Measurements from ENCODE around the gene ISL1. TPM values are rescaled to one million over a fixed set of nuclear protein-coding genes. Genes with fewer than 3 reads are reported as not detected.

ISL1 gene
- total RNA-seq, 1 experiment from 2014 or later, result 0.36 TPM

DNA sequence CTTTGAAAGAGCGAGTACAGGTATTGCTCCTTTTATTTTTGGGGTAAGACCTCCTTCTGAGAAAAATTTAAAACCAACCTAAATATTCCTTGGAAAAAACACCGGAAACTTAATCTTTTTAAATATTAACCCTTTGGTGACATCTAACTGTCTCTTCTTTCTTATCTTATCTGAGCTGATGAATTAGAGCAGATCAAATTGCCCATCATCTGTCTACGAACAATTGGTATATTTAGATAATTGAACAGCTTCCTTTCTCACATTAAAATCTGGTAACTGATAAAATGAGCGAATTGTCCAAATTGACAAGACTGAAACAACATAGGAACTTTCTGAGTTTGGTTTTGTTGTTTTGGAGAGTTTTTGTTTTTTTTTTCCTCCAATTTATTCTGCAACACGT is 2.0 kb downstream of the ISL1 start:
- CTCF ChIA-PET, result no interaction called here
- in situ Hi-C loops (cut with HindIII; ENCODE audit: low pct_unique_long_range_greater_than_20kb, low sequenced_read_pairs) (no loop called here), intact Hi-C loops (cut with micrococcal nuclease; ENCODE audit: unreplicated experiment) (loop anchor here (2.0 to 10.0 kb wide), 2 partner anchors 420 to 622 kb away; no protein-coding TSS in a partner anchor)
- TF ChIP-seq, protein P1, sequence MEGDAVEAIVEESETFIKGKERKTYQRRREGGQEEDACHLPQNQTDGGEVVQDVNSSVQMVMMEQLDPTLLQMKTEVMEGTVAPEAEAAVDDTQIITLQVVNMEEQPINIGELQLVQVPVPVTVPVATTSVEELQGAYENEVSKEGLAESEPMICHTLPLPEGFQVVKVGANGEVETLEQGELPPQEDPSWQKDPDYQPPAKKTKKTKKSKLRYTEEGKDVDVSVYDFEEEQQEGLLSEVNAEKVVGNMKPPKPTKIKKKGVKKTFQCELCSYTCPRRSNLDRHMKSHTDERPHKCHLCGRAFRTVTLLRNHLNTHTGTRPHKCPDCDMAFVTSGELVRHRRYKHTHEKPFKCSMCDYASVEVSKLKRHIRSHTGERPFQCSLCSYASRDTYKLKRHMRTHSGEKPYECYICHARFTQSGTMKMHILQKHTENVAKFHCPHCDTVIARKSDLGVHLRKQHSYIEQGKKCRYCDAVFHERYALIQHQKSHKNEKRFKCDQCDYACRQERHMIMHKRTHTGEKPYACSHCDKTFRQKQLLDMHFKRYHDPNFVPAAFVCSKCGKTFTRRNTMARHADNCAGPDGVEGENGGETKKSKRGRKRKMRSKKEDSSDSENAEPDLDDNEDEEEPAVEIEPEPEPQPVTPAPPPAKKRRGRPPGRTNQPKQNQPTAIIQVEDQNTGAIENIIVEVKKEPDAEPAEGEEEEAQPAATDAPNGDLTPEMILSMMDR (IDR thresholded peaks at IDR 0.05), result no peak
- Histone ChIP-seq H3K36me3 (ENCODE audit: control insufficient read depth, insufficient read depth, low read length) (no peaks in the 10 kb centered on the region), H3K27ac (ENCODE audit: low read length) (no peak overlapping the region), H3K4me1 (ENCODE audit: control insufficient read depth, insufficient read depth, low read length) (peaks cover 22% of the 10 kb centered on the region), H3K9me3 (ENCODE audit: control insufficient read depth, insufficient read depth, low read depth, low read length) (no peaks in the 10 kb centered on the region), H3K27me3 (ENCODE audit: control insufficient read depth, insufficient read depth, low read length) (peaks cover 63% of the 10 kb centered on the region), H3K4me3 (ENCODE audit: low read depth in 2 of 2, low read length in 2 of 2) (peak overlapping the region in 1 of 2 experiments; percentile 57; a peak in 1 of 4 replicates)
- POLR2A ChIA-PET, result no interaction called here
- BruUV-seq (replicated peaks), result no TSS peak
- ATAC-seq, result no peak
- no peak for DNase-seq (ENCODE audit: low read depth, low spot score)

DNA sequence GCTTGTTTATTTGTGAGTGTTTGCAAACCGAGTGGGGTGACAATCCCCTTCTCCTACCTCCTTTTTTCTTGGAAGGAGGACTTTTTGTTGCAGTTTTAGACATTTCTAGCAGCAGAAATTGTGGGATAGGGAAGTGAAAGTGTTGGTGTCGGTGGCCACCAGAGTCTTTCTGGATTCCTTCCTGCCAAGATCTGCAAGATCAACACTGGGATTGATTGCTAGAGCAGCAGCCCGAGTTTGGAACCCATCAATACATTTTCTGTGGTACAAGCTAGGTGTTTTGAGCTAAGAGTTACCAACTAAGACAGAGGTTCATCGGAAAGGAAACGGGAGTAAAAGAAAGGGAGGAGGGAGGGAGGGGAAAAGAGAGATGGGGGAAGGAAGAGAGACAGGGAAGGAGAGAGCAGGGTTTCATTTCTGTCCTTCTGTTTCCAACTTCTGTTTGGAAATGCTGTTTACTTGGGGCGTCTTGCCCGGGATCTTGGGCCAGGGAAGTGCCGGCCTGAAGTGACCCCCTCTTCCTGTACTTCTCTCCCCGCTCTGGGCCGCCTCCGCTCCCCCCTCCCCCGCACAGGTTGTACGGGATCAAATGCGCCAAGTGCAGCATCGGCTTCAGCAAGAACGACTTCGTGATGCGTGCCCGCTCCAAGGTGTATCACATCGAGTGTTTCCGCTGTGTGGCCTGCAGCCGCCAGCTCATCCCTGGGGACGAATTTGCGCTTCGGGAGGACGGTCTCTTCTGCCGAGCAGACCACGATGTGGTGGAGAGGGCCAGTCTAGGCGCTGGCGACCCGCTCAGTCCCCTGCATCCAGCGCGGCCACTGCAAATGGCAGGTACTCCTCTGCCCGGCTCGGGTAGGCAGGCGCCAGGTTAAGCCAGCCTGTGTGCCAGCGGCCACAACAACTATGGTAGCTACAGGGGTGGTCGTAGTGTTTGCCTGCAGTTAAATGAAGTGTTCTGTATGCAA is 4.0 kb downstream of the ISL1 start:
- ChIA-PET POLR2A (interaction anchor here (0.6 kb wide), 1 partner anchor 107 kb away, joined by 3 read pairs; no protein-coding TSS in a partner anchor), CTCF (no interaction called here)
- BruUV-seq (replicated peaks), result no TSS peak
- in situ Hi-C loops (cut with HindIII; ENCODE audit: low pct_unique_long_range_greater_than_20kb, low sequenced_read_pairs) (no loop called here), intact Hi-C loops (cut with micrococcal nuclease; ENCODE audit: unreplicated experiment) (loop anchor here (10.0 kb wide), 1 partner anchor 422 kb away; no protein-coding TSS in a partner anchor)
- H3K27ac ChIP-seq (ENCODE audit: low read length), result no peak overlapping the region
- H3K4me3 ChIP-seq (ENCODE audit: low read depth in 2 of 2, low read length in 2 of 2), result peak overlapping the region; percentile 24 to 35
- no peaks in the 10 kb centered on the region for H3K9me3 ChIP-seq (ENCODE audit: control insufficient read depth, insufficient read depth, low read depth, low read length)
- DNase-seq (ENCODE audit: low read depth, low spot score), result no peak
- H3K4me1 ChIP-seq (ENCODE audit: control insufficient read depth, insufficient read depth, low read length), result peaks cover 13% of the 10 kb centered on the region
- H3K36me3 ChIP-seq (ENCODE audit: control insufficient read depth, insufficient read depth, low read length), result no peaks in the 10 kb centered on the region
- H3K27me3 ChIP-seq (ENCODE audit: control insufficient read depth, insufficient read depth, low read length), result peaks cover 45% of the 10 kb centered on the region
- no peak for TF ChIP-seq TCF7L2 (IDR thresholded peaks at IDR 0.05; ENCODE audit: low read depth, low read length)
- TF ChIP-seq, protein P1 (IDR thresholded peaks at IDR 0.05), result no peak
- no peak for TF ChIP-seq SIN3A (IDR thresholded peaks at IDR 0.05; ENCODE audit: borderline replicate concordance, insufficient read depth, low read depth, low read length)
- TF ChIP-seq POLR2AphosphoS5 (IDR thresholded peaks at IDR 0.05; ENCODE audit: low read depth, low read length), result no peak
- TF ChIP-seq, protein P2, sequence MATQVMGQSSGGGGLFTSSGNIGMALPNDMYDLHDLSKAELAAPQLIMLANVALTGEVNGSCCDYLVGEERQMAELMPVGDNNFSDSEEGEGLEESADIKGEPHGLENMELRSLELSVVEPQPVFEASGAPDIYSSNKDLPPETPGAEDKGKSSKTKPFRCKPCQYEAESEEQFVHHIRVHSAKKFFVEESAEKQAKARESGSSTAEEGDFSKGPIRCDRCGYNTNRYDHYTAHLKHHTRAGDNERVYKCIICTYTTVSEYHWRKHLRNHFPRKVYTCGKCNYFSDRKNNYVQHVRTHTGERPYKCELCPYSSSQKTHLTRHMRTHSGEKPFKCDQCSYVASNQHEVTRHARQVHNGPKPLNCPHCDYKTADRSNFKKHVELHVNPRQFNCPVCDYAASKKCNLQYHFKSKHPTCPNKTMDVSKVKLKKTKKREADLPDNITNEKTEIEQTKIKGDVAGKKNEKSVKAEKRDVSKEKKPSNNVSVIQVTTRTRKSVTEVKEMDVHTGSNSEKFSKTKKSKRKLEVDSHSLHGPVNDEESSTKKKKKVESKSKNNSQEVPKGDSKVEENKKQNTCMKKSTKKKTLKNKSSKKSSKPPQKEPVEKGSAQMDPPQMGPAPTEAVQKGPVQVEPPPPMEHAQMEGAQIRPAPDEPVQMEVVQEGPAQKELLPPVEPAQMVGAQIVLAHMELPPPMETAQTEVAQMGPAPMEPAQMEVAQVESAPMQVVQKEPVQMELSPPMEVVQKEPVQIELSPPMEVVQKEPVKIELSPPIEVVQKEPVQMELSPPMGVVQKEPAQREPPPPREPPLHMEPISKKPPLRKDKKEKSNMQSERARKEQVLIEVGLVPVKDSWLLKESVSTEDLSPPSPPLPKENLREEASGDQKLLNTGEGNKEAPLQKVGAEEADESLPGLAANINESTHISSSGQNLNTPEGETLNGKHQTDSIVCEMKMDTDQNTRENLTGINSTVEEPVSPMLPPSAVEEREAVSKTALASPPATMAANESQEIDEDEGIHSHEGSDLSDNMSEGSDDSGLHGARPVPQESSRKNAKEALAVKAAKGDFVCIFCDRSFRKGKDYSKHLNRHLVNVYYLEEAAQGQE (IDR thresholded peaks at IDR 0.05; ENCODE audit: insufficient read depth in 1 of 2, low read depth in 2 of 2, low read length in 1 of 2), result no peak
- 0 out of 2 replicates have a peak, but pooled peaks have one; percentile 23 for ATAC-seq
